Ammon's horn (tissue), 1 donor: ENCODE results near the gene EWSR1.

Experiments
- DNase-seq: peaks from one replicate; pipeline ENCODE4 v3.0.0-alpha.2; 2016; ENCODE audit warnings: low spot score

EWSR1 gene

DNA sequence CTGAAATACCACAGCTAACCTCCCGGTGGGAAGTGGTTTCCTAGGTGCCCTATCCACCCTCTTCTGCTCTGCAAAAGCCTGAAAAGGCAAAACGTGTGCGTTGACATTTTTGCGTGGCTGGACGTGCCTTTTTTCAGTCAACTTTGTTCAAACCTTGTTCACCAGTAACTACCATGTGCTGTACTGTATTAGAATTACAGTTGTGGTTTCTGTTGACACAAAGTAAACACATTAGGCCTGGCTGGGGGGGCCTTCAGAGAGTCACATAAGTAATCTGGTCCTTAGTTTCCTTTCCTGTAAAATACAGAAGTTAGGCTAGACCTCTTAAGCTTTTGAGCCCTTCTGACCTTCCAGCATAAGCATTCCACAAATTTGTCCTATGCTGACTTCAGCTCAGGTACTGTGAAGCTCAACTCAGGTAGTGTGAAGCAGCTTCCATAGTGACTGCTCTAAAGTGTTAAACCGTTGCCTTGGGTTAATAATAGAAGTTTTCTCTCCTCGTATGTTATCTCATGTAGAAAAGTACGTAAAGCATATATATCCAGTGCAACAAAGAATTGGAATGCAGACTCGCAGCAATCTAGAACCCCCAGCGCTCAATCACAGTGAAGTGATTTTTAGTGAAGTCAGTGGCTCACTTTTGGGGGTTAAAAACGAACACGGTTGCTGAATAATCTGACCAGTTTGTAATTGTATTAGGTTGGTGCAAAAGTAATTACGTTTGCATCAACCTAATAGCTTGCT is 1.8 kb downstream of the EWSR1 start:
- no peak for DNase-seq

DNA sequence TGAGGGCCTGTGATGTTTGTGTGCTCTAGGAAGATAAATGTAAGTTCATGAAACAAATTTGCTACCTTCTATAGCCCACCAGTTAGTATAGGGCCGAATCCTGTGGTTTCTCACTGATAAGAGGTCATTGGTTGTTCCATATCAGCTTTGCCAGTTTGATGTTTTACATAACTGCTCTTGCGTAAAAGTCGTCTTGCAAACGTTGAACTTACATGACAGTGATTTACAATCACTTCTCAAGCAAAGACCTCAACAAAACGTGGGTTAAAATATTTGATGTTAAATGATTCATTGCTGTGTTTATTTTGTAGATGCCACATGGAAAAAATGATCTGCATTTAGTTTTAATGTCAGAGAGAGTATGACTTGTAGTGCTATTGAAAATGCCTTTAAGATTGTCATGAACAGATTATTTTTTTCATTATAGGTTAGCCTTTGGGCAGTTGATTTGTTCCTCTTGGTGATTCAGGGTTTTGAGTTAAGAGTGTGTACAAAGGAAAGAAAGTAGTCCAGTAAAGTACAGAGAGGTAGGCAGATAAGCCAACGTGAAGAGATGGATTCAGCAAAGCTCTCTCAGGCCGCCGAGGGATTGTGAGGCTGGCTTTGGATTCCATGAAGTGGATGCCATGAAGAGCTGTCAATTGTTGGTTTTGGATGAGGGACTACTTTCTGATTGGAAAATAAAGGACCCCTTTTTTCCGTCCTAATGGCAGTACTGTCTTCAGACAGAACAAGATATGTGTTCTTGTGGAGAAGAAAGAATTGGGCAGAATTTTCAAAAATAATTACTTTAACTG is 2.6 kb downstream of the EWSR1 start:
- no peak for DNase-seq

DNA sequence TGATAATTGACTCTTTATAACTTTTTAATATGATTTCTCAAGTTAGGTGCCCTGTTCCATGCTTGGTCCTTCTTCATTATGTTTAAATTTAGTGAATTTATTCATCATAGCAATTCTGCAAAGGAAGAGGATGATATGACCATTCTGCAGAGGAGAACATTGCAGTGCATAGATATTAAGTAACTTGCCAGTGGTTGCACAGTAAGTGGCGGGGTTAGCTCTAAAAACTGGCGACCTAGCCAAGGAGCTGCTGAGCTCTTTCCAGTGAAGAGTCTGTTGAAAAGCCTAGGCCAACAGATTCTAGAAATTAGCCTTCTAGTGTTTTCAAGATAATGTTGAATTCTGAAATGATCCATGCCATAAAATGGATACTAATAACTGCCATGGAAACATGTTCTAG is 4.6 kb downstream of the EWSR1 start:
- DNase-seq = no peak

DNA sequence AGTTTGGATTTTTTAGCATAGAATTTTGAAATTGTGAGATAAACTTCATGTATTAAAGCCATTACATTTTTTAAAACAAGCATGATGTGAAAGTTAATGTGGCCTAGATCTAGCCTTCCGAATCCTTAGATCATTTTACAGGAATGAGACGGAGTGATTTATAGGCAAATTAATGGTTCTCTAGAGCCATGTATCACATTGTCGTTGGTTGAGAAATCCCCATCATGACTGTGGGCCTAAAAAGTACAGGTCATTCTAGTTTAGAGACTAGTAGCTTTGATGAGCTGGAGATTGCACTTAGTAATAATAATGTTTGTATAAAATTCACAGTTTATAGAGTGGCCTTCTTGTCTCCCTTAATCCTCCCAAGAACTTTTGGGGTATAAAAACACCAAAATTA is 7.1 kb downstream of the EWSR1 start:
- DNase-seq = no peak

DNA sequence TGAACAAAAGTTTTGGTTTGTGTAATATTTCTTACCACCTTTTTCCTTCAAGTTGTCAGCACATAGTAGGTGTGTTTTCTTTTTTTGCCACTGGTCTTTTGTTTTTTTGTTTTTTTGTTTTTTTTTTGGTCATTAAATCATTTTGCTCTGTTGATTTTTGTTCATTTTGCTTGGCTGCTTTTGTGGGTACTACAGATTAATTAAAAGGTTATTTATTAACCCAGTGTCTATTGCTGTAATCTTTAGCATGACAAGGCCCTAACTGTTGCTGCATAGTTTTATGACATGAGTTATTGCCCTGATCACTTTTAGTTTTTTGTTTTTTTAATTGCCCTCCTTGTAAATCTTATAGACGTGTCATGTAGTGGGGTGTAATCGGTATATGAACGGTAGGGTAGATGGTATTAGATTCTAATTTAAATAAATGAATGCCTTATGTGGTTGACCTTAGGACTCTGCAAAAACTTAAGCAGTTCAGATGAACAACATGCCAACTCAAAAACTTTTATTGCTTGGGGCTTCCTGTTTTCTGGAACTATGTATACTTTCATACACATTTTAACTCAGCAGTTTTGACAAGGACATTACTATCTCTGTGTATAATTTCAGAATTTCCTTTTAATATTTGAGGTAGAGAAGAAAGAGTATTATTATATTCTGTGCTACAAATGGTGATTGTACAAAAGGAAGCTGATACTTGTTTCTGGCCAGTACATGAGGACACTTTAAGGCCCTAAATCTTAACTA is 7.9 kb downstream of the EWSR1 start:
- no peak for DNase-seq

DNA sequence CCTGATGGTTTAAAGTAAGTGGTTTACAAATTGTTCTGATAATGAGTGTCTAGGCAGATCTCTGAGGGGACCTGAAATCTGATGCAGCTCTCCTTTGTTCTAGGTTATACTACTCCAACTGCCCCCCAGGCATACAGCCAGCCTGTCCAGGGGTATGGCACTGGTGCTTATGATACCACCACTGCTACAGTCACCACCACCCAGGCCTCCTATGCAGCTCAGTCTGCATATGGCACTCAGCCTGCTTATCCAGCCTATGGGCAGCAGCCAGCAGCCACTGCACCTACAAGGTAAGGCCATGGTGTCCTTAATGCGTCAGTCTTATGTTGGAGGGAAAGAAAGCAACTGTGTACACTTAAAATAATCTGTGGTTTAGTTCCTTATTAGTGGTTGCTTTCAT is 9.9 kb downstream of the EWSR1 start:
- DNase-seq = no peak

DNA sequence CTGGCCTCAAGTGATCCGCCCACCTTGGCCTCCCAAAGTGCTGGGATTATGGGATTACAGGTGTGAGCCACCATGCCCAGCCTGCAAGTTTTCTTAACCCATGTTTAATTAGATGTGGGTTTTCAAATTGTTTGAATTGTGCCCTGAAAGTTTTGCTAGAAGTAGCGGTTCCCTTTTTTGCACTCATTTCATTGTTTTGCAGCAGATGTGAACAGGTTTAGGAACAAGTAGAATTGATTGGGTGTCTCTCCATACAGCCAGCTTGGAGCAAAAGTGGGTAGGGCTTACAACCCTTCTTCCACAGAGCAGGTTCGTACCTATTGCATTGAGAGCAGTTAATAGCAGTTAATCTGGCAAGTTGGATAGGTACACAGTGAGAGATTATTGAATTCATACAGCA is 16.1 kb downstream of the EWSR1 start:
- no peak for DNase-seq

DNA sequence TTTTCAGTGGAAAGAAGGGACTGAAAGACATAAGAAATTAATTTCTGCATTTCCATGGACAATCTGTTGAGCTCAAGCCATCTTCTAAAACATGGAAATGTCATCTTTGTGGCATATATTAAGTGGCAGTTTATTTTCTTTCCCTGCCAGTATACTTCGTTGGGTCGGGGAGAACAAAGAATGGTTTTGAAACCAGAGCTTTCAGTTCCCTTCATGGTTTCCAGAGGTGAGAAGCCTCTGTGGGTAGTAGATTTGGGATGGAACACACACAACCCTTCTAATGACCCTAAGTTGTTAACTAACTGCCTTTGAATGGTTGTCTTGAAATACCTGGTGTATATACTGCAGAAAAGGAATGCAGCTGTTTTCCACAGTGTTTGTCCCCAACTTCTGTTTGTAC is 20.8 kb downstream of the EWSR1 start:
- DNase-seq = no peak

DNA sequence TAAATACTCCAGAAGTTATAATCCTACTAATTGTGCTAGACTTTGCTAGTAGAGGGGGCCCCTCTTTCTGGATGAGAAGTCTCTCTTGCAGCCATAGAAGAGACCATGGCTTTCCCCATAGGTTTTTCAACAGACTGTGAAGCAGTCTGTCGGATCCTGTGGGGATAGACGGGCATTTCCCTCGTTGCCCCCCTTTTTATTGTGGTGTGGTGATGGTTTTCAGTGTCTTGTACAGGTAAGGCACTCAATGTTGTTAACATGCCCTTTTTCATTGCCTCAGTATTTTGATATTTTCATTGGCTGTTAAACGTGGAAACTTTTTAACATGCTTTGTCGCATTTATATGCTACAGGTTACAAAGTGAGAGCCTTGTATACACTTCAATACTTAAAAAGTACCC is 22.0 kb downstream of the EWSR1 start:
- DNase-seq = no peak

DNA sequence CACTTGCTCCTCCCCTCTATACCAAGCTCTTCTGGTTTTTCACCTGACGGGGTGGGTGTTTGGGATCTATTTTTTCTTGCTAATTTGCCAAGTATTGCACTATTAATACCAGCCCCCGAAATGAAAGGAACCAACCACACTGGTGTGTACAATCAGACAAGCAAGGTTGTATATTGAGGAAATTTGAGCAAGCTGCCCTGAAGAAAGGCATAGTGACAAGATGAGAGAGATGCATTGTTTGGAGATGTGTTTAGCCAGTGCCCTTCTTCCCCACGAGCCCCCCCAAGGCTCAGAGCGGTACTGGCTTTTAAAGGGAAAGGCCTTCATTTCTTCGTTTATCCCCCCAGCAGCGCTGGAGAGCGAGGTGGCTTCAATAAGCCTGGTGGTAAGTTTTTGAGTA is 23.1 kb downstream of the EWSR1 start:
- DNase-seq = no peak

DNA sequence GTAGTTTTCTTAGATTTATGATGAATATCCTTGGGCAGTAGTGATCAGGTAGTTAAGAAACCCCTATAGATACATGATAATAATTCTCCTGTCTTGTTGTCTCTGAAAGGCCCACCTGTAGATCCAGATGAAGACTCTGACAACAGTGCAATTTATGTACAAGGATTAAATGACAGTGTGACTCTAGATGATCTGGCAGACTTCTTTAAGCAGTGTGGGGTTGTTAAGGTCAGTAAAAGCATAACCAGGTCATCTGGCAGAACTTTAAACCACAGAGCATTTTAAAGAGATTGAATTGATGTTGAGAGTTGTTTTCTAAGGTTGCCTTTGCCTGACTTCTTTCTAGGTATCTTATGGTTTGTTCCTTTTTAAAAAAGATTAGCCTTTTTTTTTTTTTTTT is 24.3 kb downstream of the EWSR1 start:
- DNase-seq = no peak

DNA sequence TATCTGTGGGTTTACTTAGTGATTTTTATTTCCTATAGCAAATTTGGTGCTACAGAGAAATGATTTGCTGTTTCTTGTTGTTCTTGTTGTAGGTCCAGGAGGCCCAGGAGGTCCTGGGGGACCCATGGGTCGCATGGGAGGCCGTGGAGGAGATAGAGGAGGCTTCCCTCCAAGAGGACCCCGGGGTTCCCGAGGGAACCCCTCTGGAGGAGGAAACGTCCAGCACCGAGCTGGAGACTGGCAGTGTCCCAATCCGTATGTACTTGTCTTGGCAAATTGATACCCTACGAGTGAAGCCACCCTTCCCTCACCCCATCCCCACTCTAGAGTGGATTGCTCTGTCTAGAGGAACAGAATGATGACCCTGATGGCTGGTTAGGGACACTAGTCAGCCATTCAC is 30.6 kb downstream of the EWSR1 start:
- no peak for DNase-seq

DNA sequence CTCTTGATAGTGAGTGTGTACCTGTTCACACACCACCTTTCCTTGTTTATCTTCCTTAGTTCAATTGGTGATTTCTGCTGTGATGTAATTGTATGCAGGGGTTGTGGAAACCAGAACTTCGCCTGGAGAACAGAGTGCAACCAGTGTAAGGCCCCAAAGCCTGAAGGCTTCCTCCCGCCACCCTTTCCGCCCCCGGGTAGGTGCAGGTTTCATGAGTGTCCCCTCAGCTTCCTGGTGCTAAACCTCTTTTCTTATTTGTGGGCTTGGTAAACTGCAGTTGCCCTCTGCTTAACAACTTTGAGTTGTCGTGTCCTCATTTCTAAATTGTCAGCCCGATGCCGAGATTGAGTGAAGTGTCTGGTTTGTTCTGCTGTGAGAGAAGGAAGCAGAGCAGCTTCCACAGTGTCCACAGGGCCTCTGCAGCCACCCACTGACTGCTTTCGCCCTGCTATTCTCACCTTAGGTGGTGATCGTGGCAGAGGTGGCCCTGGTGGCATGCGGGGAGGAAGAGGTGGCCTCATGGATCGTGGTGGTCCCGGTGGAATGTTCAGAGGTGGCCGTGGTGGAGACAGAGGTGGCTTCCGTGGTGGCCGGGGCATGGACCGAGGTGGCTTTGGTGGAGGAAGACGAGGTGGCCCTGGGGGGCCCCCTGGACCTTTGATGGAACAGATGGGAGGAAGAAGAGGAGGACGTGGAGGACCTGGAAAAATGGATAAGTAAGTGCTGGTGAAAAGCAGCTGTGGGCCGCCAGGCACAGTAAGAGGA is 31.2 kb downstream of the EWSR1 start:
- DNase-seq = no peak

DNA sequence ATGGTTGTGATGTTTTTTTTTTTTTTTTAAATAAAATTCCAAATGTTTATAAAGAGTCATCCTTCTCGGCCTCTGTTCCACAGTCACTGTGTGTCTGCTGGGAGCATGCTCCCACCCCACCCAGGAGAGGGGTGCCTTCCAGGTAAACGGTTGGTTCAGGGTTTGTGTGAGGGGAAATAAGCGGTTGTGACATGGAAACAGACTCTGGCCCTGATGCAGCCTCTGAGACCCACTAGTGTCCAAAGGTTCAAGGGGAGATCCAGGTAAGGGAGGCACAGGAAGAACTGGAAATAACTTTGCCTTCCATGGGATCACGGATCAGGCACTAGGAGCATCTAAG is 32.4 kb downstream of the EWSR1 start:
- no peak for DNase-seq

DNA sequence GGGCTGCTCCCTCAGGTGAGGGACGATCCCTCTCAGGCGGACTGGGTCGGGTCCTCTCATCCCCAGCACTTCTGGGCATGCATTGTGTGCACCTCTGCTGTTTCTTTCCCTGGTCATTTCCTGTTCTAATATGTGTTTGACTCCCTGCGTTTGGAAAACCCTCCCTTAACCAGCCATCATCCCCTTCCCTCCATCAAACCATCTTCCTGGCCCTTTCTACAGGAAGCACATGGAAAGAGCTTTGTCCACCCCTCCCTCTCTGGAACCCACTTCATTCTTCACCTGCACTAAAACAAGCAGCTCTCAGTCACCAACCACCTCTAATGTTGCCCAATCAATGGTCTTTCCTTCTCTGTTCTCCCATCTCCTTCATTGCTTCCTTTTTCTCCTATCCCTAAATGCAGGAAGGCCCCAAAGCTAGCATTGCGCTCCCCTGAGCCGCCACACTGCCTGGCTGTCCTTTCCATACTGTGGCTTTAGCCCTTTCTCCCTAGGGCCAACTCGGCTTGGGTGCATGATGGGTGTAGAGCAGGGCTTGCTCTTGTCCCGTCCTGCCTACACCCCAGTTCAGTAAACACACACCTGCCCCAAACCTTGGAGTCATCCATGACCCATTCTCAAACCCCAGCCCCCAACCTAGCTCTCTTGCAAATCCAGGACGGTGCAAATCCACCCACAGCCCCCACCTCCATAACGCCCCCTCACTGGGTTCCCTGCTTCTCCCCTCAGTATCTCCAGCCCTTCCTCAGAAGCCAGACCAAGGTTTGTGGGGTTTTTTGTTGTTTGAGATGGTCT is 32.9 kb downstream of the EWSR1 start:
- DNase-seq = no peak

DNA sequence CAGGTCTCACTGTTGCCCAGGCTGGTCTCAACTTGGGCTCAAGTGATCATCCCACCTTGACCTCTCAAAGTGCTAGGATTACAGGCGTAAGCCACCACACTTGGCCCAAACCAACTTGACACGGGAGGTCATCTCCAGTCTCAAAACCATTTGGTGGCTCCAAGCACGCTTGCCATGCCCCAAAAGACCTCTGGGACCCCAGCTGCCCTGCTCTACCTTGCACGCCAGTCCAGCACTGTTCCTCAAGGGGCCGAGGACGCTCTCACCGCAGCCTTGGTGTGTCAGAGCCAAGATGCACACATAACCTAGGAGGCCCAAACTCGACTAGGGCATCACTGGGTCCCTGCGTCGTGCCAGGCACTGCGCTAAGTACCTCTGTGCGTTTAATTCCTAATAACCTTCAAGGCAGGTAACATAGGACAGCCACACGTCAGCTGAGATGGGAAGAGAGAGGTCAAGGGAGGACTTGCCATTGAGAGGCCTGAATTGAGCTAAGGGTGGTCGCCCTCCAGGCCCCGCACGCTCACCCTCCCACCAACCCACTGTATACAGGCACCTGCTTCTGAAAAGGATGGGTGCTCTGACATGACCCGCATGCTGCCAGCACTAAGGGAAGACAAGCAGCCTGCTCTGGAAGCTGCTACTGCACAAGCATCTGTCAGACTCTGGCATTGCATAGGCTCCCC is 33.8 kb downstream of the EWSR1 start:
- DNase-seq = no peak

DNA sequence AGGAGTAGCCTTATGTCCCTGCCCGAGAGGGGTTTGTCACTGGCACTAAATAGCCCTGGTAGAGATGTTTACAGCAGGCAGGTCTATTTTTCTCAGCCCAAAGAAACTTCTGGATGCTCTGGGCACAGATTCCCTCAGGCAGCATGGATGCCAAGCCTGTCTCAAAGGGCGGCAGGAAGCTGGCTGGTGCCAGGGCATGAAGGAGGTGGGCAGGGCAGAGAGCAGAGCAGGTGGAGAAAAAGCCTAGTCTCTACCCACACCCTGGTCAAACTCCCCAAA is 34.3 kb downstream of the EWSR1 start:
- DNase-seq = no peak

DNA sequence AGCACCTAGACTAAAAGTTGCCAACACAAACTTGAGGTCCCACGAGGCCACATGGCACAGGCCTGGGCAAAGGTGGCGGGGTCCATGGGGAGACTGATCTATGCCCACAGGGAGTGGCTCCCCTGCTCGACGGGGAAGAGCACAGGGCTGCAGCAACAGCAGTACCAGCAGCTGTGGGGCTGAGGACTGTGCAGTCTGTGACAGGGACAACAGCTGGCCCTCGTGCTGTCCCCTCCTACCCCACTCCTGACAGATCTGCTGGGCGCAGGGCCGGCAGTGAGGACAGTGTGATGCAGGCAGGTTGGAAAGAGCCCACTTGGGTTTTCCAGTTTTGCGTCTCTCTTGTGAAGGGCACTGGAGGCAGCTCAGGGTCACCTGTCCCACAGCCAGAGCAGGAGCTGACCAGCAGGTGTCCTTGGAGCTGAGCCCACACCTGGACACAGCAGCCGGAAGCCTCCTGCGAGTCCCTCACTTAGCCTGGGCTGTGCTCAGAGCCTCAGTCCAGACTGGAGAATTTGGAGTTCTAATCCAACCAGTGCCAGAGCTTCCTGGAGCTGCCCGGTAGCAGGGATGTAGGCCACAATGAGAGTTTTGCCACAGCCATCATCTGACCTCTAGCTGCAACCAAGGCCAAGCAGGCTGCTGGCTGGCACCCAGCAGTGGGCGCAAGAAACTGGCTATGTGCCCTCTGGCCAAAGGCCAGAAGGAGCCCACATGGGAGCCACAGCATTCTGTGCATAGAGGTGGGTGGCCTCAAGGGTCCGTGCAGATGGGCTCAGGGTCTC is 34.8 kb downstream of the EWSR1 start:
- DNase-seq = no peak

DNA sequence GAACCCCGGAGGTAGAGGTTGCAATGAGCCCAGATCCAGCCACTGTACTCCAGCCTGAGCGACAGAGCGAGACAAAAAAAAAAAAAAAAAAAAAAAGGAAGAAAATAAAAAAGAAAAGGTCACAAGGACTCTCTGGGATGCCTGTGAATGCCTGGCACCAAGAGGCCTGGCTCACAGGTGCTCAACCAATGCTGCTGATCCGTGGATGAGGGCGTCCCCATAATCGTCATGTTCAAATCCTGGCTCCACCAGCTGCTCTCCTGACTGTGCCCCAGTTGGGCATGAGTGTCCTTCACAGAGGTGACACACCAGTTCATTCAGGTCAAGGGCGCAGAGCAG is 37.7 kb downstream of the EWSR1 start:
- no peak for DNase-seq

DNA sequence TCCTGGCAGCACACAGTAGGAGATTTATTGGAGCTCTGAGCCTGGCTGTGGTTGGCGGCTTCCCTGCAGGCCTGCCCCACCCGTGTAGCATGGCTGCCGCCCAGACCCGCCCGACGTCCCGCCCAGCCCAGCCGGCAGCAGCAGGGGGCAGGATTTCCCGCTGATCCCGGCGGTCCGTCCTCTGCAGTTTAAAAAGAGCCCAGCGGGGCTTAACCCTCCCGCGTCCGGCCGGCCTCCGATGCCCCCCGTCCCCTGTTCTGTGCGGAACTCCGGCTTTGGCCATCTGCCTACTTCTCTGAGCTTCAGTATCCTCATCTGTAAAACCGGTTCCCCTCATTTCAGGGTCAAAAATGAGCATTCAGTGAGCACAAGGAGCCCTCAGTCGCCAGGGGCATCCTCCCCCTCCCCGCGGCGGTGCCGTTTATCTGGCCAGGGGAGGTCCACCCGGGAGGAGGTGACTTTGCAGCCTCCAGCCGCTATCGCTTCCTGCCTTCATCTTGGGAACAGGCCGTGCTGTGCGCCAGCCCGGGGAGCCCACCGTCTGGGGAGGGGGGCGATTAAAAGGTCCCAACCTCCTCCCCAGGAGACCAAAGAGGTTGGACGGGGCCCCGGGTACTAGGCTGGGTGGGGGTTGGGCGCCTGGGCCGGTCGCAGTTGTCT is 38.2 kb downstream of the EWSR1 start, which contains the start of gene GAS2L1:
GAS2L1 (plus strand) TSS at position 476 of the 660 bp plus-strand sequence. CDS start 1,456 bp downstream, outside the sequence.
- peak; percentile 83 for DNase-seq
